NCI-H1092 treated with DMSO at 0.1 percent for 48 hours (cell line): ENCODE measurements around the gene FOXJ1.
A peak's percentile ranks its signal among the peaks of the same experiment; 100 is the strongest.

ENCODE experiments used
- DNase-seq: peaks from one replicate; lab custom pipeline; 2025; lab: John Stamatoyannopoulos, UW

FOXJ1 gene

DNA sequence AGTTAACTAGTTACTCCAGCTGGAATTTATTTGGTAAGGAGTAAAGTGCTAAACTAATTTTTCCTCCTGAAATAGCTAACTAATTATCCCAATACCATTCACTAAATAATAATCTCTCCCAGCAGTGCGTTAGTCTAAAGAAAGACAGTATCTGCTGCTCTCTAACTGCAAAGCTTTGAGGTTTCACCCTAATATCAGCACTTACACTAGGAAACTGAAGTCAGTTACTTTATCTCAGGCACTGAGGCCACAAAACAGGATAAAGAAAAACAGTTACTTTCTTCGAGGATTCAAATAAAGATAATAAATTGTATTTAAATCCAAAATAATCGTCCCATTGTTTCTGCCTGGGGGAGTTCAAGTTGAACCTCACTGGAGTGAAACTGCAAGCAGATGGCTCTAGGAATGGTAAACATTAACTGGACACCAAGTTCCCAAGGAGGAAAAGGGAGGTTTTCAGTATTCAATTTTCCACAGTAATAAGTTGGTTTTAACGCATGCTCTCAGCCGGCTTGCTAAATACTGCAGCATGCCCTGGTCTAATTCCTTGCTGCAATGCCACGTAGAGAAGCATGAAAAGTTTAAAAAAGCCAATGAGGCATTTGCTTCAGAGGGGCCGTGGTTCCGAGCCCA is 20.0 kb upstream of the FOXJ1 start:
- no peak for DNase-seq

DNA sequence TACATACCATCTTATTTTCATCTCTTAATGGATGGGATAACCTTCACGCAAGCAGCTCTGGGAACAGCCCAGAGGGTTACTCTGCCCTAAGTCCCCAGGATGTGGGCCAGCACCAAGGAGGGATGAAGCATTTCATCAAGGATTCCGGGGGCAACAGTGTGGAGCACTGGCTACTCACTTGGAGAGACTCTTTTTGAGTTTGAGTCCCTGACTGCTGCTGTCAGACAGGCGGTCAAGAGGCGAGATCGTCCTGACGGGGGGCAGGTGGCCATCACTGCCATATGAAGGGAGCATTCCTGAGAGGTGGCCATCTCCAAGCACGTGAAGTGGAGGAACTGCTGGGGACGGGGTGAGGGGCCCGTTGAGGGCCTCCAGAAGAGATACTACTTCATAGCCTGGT is 18.1 kb upstream of the FOXJ1 start:
- no peak for DNase-seq

DNA sequence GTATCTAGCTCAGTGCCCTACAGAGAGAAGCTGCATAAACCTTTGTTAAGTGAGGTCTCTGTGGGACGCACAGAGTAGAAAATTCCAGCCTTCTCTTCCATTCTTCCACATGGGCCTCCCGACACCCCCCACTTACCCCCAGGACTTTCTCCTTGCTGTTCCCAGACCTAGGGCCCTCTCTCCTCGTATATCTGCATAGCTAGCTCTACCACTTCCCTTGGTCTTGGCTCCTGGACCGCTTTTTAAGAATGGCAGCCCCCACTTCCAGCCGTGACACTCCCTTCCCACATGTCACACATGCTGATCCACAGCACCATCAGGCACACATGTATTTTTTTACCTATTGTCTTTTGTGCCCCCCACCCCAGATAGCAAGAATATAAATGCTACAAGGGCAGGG is 16.7 kb upstream of the FOXJ1 start:
- DNase-seq, result no peak

DNA sequence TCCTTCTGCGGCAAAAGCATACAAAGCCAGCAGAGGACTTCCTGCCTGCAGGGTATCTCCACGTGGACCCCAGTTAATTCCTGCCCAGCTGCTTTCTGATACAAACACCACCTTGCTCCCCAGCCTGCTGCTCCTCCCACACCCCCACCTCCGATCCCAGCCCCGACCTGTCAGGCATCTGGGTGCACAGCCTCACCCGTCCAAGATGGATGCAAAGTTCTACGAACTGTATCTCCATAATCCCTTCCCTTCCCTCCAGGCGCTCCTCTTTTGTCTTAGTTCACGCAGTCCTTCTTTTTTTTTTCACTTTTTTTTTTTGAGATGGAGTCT is 15.6 kb upstream of the FOXJ1 start:
- DNase-seq, result no peak

DNA sequence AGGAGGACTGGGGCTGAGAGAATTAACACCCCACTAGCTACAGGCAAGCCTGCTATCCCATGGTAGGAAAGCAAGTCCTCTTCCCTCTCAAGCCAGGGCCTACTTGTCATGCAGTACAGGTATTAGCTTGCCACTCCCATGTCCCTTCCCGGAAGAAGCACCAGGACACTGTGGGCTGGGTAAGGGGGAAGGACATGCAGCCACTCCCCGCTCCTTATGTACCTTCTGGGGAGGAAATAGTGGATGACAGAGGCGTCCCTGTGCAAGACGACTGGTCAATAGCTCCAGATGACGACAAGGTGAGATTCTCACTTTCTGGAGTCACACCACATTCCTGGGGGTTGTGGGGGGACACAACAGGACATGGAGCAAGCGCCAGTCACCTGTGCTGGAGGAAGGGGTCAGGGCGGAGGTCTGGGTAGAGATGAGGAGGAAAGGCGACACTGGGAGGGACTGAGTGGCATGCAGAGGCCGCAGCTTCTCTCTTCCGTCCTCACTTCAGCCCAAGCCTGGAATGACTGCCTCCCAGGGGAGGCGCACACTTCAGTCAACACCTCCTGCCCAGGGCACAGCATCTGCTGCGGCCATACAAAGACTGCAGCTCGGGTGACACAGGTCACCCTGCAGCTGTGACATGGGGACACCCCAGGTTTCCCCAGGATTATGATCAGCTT is 15.1 kb upstream of the FOXJ1 start:
- no peak for DNase-seq

DNA sequence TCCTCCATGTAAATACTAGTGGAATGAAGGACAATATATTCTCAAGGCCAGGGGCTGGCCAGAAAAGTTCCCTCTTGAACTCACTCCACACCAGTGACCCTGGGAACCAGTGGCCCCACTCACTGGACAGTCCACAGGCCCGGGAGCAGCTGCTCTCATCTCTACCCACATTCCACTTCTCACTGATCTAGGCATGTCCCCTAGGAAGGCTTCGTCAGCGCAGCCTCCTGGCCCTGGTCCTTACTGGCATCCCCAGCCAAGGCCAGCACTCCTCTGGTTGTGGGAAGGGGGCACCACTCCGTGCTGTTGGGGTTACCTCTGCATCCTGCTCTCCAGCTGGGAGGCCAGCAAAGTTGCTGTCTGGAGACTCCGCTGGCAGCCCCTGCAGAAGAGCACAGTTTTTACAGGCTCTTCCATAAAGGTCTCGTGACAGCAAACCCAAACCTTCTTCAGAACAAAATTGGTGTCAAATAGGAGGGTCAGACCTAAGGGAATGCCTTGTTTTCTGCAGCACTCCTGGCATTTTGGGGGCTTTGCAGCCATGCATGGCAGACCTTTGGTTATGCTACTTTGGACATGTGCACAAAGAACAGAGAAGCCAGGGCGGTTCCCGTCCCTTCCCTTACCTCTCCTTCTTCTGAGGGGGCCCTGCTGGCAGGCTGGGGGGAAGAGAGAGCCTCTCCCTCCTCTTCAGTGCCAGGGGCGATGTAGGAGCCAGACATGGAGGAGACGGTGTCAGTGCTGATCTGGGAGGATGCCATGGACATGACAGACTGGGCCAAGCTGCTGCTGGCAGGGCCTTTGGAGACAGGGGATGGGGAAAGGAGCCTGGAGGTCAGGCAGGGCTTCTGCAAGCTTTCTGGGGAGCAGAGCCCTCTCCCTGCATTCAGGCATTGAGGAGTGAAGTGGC is 14.1 kb upstream of the FOXJ1 start:
- no peak for DNase-seq

DNA sequence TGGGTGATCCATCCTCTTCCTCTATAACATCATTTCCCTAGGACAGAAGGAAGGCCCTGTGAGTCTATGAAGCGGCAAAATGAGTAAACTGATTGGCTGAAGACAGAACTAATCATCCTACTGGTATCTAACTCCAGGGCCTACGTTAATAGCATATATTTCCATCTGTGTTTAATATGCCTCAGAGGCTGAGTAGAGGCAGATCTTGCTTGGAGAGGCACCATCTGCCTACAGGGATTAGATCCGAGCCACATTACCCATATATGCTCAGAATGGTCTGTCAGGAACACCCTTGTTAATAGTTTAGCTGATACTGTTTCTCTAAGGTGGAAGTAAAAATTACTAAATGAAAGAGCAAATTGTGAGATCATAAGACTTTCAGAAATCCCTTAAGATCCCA is 13.2 kb upstream of the FOXJ1 start:
- no peak for DNase-seq

DNA sequence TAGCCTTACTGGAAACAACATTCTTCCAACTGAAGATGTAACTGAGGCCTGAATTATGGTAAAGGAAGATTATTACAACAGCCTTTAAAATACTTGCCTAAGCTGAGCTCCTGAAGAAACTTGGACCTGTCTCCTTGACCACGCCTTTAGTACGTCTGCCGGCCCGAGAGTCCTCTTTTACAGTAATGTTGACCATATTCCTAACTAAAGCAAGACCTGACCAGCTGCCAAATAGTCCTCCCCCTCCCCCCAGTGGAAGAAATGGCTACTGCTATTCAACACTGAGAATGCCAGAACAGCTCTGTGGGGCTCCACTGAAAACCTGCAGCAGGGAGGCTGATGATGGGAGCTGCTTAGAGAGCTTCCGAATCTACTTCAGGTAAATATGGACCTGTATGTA is 12.6 kb upstream of the FOXJ1 start:
- no peak for DNase-seq

DNA sequence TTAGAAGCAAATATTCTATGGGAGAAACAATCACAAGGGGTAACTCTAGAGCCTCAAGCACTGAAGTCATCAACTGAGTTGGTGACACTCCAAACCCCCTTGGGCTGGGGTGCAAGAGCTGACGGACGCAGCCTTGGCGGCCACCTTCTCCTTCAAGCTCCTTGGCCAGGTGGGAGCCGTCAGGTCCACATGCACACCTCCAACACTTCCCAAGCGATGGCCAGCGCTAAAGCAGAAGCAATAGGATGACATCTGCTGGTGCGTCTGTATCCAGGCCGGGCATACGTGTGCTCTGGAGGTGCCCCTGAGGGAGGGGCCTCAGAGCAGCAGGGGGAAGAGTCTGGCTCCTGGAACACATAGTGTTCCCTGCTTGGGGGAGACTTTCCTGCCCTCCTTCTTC is 12.2 kb upstream of the FOXJ1 start:
- no peak for DNase-seq

DNA sequence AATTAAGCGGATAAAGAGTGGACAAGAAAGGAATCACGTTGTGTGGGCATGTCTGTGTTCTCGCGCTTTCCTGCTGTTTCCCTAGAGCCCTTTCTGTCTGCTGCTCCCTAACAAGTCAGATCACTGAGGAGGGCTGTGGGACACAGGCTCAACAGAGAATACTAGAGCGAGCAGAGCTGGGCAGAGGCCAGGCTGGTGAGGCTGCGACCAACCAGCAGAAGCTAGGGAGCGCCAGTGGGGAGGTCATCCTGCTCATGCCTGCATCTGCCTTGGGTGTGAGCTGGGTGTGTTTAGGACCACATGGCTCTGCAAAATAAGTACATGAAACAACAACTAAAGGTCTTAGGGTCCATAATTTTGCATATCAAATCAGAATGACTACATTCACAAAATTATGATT is 11.5 kb upstream of the FOXJ1 start:
- no peak for DNase-seq

DNA sequence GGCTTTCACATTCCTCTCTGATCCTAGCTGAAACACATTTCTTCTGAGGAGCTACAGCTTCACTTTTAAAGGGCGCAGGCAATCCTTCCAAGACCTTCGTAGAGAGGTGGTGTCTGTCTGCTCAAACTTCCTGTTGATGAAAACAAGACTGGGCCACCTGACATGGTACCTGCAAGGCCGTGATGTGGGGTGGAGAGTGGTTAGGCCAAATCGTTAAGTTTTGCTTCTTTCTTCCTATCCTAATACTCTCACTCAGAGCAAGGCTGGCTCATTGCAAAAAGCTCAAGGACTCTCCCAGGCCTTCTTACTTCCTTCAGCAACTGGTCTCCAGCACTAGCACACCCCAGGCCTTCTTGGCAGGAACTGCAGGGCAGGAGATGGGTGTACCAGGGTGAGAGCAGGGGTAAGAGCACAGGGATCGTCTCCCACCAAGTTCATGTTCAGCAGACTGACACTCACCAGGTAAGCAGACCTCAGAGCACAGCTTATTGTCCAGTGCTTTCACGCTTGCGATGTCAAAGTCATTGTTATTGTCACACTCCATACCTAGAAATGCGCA is 10.9 kb upstream of the FOXJ1 start:
- no peak for DNase-seq

DNA sequence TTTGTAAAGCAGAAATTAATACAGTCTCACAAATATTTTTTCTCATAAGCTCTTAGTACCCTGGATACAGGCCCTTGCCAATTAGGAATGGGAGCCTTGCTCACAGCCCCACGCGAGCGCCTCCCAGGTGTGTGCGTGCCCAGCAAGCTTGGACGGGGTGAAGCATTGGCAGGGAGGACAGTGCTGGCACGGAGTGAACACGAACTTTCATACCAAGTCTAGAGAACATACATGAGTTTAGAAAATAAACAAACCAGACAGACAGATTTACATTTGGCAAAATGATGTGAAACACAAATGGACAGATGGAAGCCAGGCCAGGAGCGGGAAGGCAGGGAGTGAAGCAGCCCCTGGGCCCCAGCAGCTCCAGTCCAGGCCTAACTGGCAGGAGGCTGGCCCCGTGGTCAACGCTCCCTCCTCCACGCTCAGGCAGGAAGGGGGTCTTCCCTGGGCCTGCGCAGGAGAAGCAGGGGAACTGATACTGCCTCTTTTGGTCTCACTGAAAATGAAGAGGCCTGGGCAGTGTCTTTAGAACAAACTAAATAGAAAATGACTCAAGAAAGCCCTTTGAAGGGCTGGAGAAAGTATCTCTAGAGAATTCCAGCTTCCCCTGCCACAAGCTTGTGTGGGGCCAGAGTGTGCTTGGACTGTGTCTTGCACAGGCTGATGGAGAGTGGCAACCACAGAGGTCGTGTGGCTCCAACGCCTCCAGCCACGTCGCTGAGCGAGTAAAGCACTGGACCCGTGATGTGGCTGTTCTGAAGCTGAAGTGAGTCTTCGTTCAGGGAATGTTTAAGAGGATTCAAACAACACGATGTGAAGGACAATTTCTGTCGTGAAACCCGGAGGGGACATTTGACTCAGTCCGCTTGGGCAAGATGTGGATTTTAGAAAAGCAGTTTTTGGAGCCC is 9.9 kb upstream of the FOXJ1 start:
- no peak for DNase-seq

DNA sequence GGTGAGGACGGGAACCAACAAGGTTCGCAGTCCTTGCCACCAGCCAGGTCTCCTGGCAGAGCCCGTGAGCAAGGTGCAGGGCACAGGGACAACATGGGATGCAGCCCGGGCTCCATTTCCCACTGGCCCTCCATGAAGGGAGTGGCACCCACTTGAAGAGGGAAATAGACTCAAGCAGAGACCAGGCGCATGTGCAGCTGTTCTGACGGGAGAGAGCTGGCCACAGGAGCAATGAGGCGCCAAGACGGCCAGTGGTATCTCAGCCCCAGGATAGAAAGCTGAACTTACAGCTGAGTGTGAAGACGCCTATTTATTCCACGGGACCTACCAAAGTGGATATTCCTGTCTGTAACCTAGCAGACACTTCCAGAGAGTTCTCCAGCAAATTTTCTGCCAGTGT is 8.2 kb upstream of the FOXJ1 start:
- DNase-seq, result no peak

DNA sequence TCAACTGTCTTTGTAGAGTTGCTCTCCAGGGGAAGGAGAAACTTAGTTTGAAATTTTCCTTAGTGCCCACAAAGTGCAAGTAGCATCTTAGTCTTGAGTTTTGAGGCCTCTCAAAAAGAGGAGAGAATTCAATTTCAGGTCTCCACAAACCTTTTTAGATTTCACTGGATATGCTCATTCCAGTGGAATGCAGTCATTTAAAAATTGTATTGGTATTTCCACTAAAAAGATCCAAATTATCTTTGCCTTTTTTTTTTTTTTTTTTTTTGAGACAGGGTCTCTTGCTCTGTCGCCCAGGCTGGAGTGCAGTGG is 6.9 kb upstream of the FOXJ1 start:
- DNase-seq, result no peak

DNA sequence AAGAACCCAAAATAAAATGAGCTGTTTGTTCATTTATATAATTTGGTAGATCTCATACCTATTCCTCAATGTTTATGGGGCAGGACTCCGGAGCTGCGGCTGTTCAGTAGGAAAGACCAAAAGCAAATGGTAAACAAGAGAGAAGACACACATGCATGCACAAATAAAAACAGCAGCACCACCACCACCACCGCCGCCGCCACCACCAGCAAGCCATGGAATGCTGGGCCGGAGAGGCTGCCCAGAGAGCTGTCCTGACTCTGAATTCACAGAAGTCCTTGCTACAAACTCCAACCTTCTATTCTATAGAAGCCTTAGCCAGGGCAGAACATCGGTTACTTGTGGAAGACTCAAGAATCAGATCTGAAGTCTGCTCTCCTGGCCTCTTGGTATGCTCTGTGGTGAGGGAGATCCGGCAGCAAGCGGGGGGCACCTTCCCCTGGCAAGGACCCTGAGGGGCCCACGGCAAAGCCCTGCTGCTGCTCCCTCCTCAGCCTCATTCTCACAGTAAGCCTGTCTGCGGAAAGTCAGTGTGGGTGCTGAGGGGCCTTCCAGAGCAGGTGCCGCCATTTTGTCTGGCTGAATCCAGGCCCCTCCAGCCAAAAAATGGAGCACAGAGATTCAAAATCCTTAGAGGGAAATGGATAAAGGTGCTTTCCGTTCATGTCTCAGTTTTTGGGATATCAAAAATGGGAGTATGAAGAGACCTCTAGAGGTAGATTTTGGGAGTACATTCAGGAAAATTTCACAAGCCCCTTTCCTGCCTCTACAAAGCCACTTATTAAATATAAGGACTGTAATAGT is 6.4 kb upstream of the FOXJ1 start:
- DNase-seq, result peak; percentile 16

DNA sequence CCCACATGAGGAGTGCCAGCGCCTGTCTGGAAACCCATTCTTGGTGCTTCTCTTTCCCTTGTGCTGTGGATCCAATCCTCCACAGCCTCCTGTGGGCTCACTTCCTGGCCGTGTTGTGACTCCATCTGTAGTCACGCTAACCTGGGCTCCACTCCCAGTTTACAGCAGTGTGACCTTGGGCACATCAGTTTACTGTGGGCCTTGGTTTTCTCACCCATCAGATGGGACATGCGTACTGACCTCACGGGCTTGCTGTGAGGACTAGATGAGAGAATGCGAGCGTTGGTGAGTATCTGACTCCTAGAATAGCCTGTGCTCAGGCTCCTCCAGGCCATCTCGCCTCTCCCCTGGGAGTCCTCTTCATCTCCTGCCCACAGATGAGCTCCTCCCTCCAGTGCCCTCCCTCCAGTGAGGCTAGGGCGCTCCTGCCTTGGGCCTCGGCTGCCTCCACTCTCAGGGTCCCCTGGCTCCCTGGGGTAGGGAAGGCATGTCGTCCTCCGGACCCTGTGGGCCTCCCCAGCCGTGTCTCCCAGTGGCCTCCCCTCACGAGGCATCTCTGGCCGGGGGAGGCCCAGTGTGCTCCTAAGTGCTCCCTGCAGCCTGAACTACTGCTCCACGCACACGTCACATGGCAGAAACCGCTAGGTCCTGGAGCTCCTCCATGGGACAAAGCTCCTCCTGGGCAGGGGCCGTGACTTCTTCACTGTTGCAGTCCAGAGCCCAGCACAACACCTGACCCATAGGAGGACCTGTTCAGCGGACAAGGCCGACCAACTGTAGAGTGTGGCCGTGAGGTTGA is 5.2 kb upstream of the FOXJ1 start:
- DNase-seq, result no peak

DNA sequence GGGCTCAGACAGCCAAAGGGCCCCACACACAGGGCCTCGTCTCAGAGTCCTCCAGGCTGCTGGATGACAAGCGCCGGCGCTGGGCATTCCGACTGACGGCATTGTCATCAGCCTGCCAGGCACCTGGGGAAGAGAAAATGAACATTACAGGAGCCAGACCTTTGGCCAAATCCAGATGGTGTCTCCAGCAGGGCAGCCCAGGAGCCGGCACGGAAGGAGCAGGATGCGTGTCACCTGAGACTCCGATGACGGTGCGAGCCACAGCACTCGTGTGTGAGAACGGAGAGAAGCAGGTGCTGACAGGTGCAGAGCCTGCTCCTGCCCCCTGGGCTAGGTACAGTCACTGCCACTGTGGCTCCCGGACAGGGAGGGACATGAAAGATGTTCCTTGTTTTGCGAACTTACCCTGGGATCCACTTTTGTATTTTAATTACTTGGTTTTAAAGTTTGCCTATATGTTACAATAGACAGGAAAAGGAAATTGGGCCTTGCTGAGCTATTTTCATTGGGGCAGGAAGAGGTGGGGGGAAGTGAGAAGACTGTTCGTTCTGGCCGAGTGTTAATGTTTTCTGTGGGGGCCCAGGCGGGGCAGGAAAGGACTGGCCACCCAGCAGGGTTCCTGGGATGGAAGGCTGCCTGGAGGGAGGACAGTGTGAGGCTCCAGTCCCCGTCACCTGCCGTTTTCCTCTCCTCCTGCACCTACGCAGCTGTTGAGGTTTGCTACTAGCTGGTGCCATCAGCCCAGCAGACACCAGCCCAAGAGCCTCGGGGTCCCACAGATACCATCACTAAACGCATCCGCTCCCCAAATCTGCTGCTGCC is 4.4 kb upstream of the FOXJ1 start:
- no peak for DNase-seq

DNA sequence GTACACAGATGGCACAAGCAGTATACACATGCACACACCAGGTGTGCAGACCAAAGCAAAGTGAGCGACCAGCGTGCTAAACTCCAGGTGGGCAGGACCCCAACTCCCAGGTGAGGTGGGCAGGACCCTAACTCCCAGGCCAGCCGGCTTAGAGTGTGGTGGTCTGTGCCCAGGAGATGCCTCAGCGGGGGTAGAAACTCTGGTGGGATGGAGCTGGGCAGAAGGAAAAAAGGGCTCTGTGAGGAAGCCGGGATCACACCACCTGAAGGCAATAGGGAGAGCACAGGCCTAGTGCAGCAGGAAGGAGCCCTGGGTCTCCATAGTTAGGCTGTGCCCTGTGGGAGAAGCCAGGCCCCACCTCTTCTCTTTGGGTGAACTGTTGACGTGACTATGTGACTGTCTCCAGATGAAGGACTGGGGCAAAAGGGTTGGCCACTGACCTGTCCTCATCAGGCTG is 1.6 kb upstream of the FOXJ1 start:
- no peak for DNase-seq

DNA sequence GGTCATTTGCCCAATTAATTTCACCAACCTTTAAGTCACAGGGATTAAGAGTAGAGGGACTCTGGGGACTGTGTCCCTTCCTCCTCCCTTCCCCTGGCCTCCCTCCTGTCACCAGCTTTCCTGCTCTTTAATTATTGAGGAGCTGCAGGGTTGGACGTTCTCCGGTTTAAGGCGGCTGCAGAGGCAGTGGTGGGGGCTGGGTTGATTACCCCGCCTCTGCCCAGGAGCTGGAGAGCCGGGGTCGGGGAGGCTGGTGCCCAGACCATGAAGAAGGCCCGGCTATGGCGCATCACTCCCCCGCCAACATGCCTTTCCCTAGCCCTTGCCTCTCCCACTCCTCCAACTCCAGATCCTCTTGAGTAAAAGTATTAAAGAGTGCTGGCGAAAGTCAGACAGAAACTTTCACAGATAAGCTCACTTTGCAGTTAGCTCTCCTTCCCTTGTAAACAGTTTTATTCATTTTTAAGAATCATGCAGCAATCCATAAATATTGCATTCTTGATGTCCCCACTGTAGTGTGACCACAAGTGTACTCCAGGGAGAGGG is 1.1 kb upstream of the FOXJ1 start:
- DNase-seq, result no peak
